ENCODE measurements around the gene PEX5L.

The PEX5L gene

GRCh38 chr3:179955809-179956208, 80.9 kb downstream of the PEX5L start:
- no peak for DNase-seq (ENCODE audit: low read depth)

- no peak for DNase-seq (ENCODE audit: low read depth)
Observed at GRCh38 chr3:179955286-179955685, 81.5 kb downstream of the PEX5L start.

- no peak for DNase-seq (ENCODE audit: low read depth)
Observed at GRCh38 chr3:179953993-179954870, 82.5 kb downstream of the PEX5L start.

GRCh38 chr3:179950840-179951239, 85.9 kb downstream of the PEX5L start:
- no peak for DNase-seq (ENCODE audit: low read depth)

GRCh38 chr3:179949869-179950268, 86.9 kb downstream of the PEX5L start:
- DNase-seq (ENCODE audit: low read depth) = no peak

DNA sequence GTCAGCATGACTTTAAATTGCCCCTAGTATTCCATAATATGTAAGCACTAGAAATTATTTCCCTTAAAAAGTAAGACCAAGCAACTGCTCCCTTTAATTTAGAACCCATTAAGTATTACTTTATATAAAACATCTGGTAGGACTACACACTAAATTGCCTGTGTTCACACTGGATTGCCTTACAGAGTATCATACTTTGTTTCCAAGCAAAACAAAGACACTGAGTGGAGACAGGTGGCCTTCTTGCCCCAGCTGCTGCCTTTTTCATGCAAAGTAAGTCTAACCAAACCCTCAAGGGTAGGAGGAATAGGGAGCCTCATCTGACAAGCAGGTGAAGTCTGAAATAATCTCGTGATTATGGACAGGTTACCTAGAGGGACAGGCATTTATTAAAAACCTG, 87.3 kb downstream of the PEX5L start:
- no peak for DNase-seq (ENCODE audit: low read depth)

GRCh38 chr3:179948740-179949139, 88.0 kb downstream of the PEX5L start:
- DNase-seq (ENCODE audit: low read depth) = no peak

GRCh38 chr3:179945569-179945968, 91.2 kb downstream of the PEX5L start:
- DNase-seq (ENCODE audit: low read depth) = no peak

- no peak for DNase-seq (ENCODE audit: low read depth)
Observed at GRCh38 chr3:179943117-179943880, 93.4 kb downstream of the PEX5L start.

- DNase-seq (ENCODE audit: low read depth) = no peak
Observed at GRCh38 chr3:179942553-179943075, 94.1 kb downstream of the PEX5L start.

DNA sequence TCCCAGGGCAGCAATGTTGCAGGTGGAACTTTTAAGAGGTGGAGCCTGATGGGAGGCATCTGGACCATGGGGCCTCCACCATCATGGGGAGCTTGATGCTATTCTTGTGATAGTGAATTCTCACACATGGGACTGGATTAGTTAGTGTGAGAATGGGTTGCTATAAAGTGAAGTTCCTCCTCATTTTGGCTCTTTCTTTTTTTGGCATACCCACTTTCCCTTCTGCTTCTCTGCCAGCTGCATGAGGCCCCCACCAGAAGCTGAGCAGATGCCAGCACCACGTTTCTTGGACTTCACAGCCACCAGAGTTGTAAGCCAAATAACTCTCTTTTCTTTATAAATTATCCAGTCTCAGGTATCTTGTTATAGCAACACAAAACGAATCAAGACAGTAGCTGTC, 101.0 kb downstream of the PEX5L start:
- no peak for DNase-seq (ENCODE audit: low read depth)

GRCh38 chr3:179933914-179934313, 102.8 kb downstream of the PEX5L start:
- DNase-seq (ENCODE audit: low read depth) = no peak

DNA sequence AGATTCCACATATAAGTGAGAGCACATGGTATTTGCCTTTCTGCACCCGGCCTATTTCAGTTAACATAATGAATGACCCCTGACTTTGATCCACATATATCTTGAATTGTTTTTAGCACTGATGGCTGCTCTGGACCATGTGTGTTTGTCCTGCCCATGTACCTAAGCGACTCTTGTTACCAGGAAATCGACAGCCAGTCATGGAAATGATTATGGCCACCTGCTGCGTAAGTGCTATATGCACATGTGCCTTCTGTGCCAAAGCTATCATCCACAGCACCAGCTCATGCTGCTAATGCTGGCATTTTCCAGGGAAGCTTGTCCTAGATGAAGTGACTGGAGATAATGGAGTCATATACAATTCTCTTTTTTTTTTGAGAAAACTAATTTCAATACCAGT, 103.7 kb downstream of the PEX5L start:
- DNase-seq (ENCODE audit: low read depth) = no peak

DNA sequence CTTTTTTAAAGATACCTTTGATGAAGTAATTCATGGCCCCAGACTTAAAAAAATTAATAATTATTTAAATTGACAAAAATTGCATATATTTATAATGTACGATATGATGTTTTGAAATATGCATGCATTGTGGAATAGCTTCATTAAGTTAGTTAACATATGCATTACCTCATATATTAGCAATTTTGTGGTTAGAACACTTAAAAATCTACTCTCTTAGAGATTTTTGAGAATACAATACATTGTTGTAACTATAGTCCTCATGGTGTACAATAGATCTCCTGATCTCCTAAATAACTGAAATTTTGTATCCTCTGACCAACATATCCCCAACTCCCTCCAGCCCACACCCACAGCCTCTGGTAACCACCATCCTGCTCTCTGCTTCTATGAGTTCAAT, 104.1 kb downstream of the PEX5L start:
- no peak for DNase-seq (ENCODE audit: low read depth)

DNA sequence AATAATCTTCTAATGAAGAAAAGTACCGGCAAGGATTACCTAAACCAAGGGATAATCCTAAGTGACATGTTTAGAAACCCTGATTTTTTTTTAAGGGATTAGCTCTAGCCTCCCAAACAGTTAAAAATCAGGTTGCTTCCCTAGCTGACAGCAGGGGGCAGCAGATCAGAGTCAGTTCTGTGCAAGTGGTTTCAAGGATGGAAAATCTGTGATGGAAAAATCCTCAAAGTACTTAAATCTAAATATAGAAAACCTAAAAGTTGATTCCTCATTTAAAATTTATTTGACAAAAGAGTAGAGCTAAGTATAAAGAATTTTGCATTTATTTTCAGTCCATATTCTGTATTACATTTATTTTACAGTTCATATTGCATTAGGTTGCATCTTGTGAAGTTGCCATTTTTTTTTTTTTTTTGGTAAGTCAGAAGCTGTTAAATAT, 107.6 kb downstream of the PEX5L start:
- peak; percentile 1 for DNase-seq (ENCODE audit: low read depth)

DNA sequence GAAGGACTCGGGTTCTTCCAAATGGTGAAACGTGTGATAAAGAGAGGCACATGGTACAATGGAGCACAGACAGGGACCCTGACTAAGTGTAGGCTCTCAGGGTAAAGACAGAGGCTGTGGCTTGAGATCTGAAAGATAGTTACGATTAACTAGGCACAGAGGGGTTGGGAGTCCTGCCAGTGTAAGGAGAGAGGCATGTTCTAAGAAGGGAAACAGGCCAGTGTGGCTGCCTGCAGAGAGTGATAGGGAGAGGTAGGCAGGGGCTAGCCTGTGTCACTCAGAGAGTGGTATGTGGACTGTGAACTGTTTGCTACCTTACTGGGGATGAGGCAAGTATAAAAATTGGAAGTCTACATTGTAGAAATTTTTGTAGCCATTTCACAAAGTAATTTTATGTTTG, 109.5 kb downstream of the PEX5L start:
- no peak for DNase-seq (ENCODE audit: low read depth)

DNA sequence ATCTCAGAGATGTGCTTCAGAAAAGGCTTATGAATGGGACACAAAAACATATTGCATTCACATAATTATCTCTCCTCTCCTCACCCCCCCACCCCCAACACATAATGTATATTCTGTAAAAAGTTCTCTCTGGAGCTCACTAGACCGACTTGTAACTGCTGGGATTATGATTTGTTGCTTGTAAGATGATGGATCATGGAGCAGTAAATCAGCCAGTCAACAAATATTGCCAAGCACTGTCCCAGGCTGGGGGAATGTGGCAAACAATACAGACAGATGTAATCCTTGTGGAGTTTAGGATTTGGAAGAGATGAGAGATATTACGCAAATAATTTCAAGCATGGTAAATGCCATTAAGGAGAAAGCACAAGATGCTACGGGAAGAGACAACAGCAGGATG, 114.8 kb downstream of the PEX5L start:
- no peak for DNase-seq (ENCODE audit: low read depth)

- DNase-seq (ENCODE audit: low read depth) = no peak
Observed at GRCh38 chr3:179921500-179921899, 115.2 kb downstream of the PEX5L start.

DNA sequence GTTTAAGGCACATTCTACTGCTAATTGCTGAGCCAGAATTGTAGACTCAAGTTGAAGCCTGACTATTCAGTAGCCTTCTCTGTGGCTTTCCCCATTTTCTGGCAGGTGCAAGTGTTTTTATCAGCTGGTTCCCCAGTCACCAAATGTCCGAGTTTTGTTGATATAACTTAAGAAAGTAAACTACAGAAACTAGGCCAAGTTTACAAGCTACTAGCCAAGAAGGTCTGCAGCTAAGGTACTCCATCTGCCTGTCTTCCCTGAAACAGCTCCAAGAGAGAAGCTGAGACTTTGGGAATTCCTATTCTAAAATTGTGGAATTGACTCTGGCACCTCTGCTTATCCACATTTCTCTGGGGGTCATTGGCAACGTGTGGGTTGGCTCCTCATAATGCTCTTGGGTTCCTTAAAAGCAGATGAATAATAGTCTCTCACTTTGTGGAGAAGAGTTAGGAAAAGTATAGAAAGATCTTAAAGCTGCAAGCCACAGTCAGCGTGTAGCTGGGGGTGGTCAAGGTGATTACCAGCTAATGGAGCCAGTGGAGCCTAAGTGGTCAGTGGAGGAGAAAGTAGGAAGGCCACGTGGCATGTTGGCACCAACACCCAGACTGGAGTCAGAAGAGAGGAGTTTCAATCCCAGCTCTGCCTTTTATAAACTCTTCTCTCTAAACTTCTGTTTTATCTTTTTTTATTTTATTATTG, 128.8 kb downstream of the PEX5L start:
- no peak for DNase-seq (ENCODE audit: low read depth)

DNA sequence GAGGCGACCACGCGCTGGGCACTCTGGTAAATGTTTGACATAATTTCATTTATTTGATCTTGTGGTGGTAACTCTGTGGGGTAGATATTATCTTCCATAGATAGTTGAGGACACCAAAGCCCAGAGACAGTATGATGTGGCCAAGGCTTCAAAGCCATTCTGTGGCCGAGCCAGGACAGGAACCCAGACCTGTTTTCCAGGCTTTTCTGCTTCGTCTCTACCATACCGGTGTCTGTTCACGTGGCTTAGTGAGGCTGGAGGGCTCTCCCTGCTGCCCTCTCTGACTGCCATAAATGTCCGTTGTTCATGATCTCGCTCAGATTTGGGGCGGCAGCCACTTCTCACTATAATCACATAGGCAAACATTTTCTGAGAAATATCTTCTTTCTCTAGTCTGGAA, 134.7 kb downstream of the PEX5L start:
- DNase-seq (ENCODE audit: low read depth) = no peak

- DNase-seq (ENCODE audit: low read depth) = no peak
Observed at GRCh38 chr3:179898024-179898423, 138.7 kb downstream of the PEX5L start.

DNA sequence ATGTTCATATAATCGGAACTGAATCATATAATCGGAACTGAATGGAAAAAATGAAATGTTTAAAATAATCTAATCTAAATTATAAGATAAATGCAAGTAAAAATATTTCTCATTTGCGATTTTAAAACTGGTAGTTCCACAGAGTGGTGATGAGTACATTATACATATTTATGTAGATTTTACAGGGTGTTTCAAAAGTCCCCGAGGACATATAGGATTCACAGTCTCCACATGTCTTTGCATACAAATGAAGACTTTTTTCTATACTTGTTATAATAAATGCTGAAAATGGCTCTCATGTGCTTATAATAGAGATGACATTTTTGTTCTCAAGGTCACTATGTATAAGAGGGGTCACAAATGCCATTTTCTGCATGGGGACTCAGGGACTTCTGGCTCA, 139.5 kb downstream of the PEX5L start:
- no peak for DNase-seq (ENCODE audit: low read depth)

Data from activated T-helper 1 cell treated with Interleukin-2 at 50 U/mL for 16 hours (primary cell).